HepG2 (cell line): ENCODE data around the gene CSNK1A1. TPM values are rescaled to one million over a fixed set of nuclear protein-coding genes. Genes with fewer than 3 reads are reported as not detected.

Experiments
- DR1 ChIP-seq: sonication (generic); formaldehyde crosslinking; IDR thresholded peaks from 2 replicates; pipeline ENCODE4 v1.8.0; 2021; ENCODE audit warnings: mild to moderate bottlenecking, missing genetic modification reagents, inconsistent platforms
- HCFC1 ChIP-seq: fragments of 150-350 bp; IDR thresholded peaks from 2 replicates; pipeline ENCODE4 v1.6.1; 2014; ENCODE audit warnings: low read depth, low read length
- HNRNPH1 ChIP-seq: fragments of 200-400 bp; formaldehyde crosslinking; optimal IDR thresholded peaks from 2 replicates; pipeline ENCODE3; 2017; ENCODE audit warnings: mild to moderate bottlenecking, low read depth, low read length
- HNRNPLL ChIP-seq: fragments of 200-400 bp; formaldehyde crosslinking; IDR thresholded peaks from 2 replicates; pipeline ENCODE4 v1.6.1; 2017; ENCODE audit warnings: mild to moderate bottlenecking, low read depth, low read length; ENCODE audit not compliant: poor library complexity, severe bottlenecking
- KAT8 ChIP-seq: IDR thresholded peaks from 2 replicates; pipeline ENCODE4 v1.6.1; 2016; ENCODE audit warnings: missing genetic modification reagents, missing compliant biosample characterization
- KDM2A ChIP-seq: sonication (generic); formaldehyde crosslinking; IDR thresholded peaks from 2 replicates; pipeline ENCODE4 v1.4.0; 2020; ENCODE audit warnings: low read depth, missing genetic modification reagents, borderline replicate concordance
- KLF9 ChIP-seq: IDR thresholded peaks from 2 replicates; pipeline ENCODE4 v1.6.1; 2016; ENCODE audit warnings: low read depth
- MLLT10 ChIP-seq: sonication (generic); formaldehyde crosslinking; IDR thresholded peaks from 2 replicates; pipeline ENCODE4 v1.4.0; 2020; ENCODE audit warnings: missing genetic modification reagents
- ONECUT2 ChIP-seq: sonication (generic); formaldehyde crosslinking; IDR thresholded peaks from 2 replicates; pipeline ENCODE4 v1.4.0; 2020; ENCODE audit warnings: missing genetic modification reagents
- RAD21 ChIP-seq: fragments of 450-650 bp; formaldehyde crosslinking; IDR thresholded peaks from 2 replicates; pipeline ENCODE4 v1.5.0; 2020; ENCODE audit warnings: mild to moderate bottlenecking
- SSRP1 ChIP-seq: IDR thresholded peaks from 2 replicates; pipeline ENCODE4 v1.6.1; 2016; ENCODE audit warnings: control low read depth
- ZNF431 ChIP-seq: sonication (generic); formaldehyde crosslinking; IDR thresholded peaks from 2 replicates; pipeline ENCODE4 v1.9.0; 2022; ENCODE audit warnings: missing genetic modification reagents, low read depth, mild to moderate bottlenecking, borderline replicate concordance
- ZNF564 ChIP-seq: sonication (generic); formaldehyde crosslinking; IDR thresholded peaks from 2 replicates; pipeline ENCODE4 v1.8.1; 2023; ENCODE audit warnings: mild to moderate bottlenecking, missing genetic modification reagents
- ZNF598 ChIP-seq: sonication (generic); formaldehyde crosslinking; IDR thresholded peaks from 2 replicates; pipeline ENCODE4 v1.5.1; 2020; ENCODE audit warnings: mild to moderate bottlenecking, missing genetic modification reagents, borderline replicate concordance
- ZNF605 ChIP-seq: sonication (generic); formaldehyde crosslinking; IDR thresholded peaks from 2 replicates; pipeline ENCODE4 v1.8.0; 2022; ENCODE audit warnings: mild to moderate bottlenecking, missing genetic modification reagents
- ZNF768 ChIP-seq: sonication (generic); formaldehyde crosslinking; IDR thresholded peaks from 2 replicates; pipeline ENCODE4 v1.4.0; 2020; ENCODE audit warnings: missing genetic modification reagents
- ZNF883 ChIP-seq: sonication (generic); formaldehyde crosslinking; IDR thresholded peaks from 2 replicates; pipeline ENCODE4 v1.5.1; 2020; ENCODE audit warnings: mild to moderate bottlenecking, missing genetic modification reagents; ENCODE audit errors: not compliant biosample characterization
- ZSCAN9 ChIP-seq: IDR thresholded peaks from 2 replicates; pipeline ENCODE4 v1.6.1; 2016; ENCODE audit warnings: borderline replicate concordance
- polyA plus RNA-seq, 8 experiments: library from polyadenylated mRNA; depleted of rRNA in 3 of 8; stranded (reverse) in 7 of 8; unstranded in 1 of 8; fragments of >200 nt; fragmentation: Illumina TruSeq in 4 of 8; extraction: Trizol in 4 of 8; gene quantifications; 2 replicates each; pipeline versions ENCODE4 v1.2.1 to v1.2.3, GENCODE V29; 2011 to 2016; ENCODE audit warnings: low read depth in 4 of 8, missing spikeins in 1 of 8, mixed read lengths in 1 of 8; ENCODE audit not compliant: insufficient read depth in 1 of 8
- total RNA-seq, 5 experiments: library from RNA; depleted of rRNA; stranded (reverse); fragments of >200 nt; fragmentation: Illumina TruSeq; extraction: Trizol; gene quantifications; 2 replicates each; pipeline ENCODE4 v1.2.3, GENCODE V29; 2016; ENCODE audit warnings: low read depth in 1 of 5
- TF ChIP-seq, protein P1 (sequence below): sonication (generic); formaldehyde crosslinking; IDR thresholded peaks from 2 replicates; pipeline ENCODE4 v1.4.0; 2020; ENCODE audit warnings: missing genetic modification reagents, mild to moderate bottlenecking, borderline replicate concordance
- TF ChIP-seq, protein P2 (sequence below): sonication (generic); formaldehyde crosslinking; IDR thresholded peaks from 2 replicates; pipeline ENCODE4 v1.4.0; 2020; ENCODE audit warnings: low read depth, mild to moderate bottlenecking, missing genetic modification reagents
- TF ChIP-seq, protein P3 (sequence below): sonication (generic); formaldehyde crosslinking; IDR thresholded peaks from 2 replicates; pipeline ENCODE4 v1.8.0; 2022; ENCODE audit warnings: mild to moderate bottlenecking, missing genetic modification reagents, moderate library complexity
- TF ChIP-seq, protein P4 (sequence below): sonication (generic); formaldehyde crosslinking; IDR thresholded peaks from 2 replicates; pipeline ENCODE4 v1.5.0; 2020; ENCODE audit warnings: missing genetic modification reagents
- TF ChIP-seq, protein P5 (sequence below): sonication (generic); formaldehyde crosslinking; IDR thresholded peaks from 2 replicates; pipeline ENCODE4 v1.4.0; 2020; ENCODE audit warnings: missing genetic modification reagents
- TF ChIP-seq, protein P6 (sequence below): sonication (generic); formaldehyde crosslinking; IDR thresholded peaks from 2 replicates; pipeline ENCODE4 v1.4.0; 2020; ENCODE audit warnings: mild to moderate bottlenecking, missing genetic modification reagents

Gene CSNK1A1
- total and polyA plus RNA-seq, 2 of the 13 experiments (the other 11 are each of a cell fraction or from before 2014, with no cell fraction given) = 89.0 to 149 TPM

DNA sequence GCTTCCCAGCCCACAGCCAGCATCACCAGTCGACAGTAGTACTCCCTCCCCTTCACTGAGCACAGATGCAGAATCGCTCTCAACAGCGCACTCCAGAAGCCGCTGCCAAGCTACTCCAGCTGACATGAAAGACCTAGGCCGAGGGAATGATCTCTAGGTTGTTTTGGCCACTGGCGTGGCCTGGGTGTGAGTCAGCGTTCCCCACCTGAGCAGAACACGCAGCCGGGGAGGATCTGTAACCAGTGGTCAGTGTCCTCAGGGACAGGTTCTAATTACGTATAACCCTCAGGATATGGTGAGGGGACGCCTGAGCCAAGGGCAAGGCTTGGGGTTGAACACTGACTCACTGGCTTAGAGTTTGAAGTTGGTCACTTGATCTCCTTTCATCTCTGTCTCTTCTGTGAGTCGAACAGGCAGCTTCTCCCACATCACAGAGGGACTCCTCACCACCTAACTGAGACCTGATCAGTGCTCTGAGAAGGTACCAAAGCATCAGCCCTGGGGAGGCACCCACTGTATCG lies 95.3 kb downstream of the CSNK1A1 start (continued):
- TF ChIP-seq, protein P1, sequence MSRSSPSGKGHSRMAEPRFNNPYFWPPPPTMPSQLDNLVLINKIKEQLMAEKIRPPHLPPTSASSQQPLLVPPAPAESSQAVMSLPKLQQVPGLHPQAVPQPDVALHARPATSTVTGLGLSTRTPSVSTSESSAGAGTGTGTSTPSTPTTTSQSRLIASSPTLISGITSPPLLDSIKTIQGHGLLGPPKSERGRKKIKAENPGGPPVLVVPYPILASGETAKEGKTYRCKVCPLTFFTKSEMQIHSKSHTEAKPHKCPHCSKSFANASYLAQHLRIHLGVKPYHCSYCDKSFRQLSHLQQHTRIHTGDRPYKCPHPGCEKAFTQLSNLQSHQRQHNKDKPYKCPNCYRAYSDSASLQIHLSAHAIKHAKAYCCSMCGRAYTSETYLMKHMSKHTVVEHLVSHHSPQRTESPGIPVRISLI (CRISPR knock-in tag) = no peak
- TF ChIP-seq HCFC1 (no peak), KDM2A (CRISPR knock-in tag) (peak; percentile 19; the same call in 1 of the 2 replicates), KLF9 (CRISPR knock-in tag) (no peak), RAD21 (no peak; the same call in 1 of the 2 replicates), HNRNPLL (peak; percentile 41), KAT8 (CRISPR knock-in tag) (0 out of 2 replicates have a peak, but pooled peaks have one; percentile 22), HNRNPH1 (no peak), ZNF768 (no peak), MLLT10 (CRISPR knock-in tag) (no peak), ZNF598 (CRISPR knock-in tag) (0 out of 2 replicates have a peak, but pooled peaks have one; percentile 21), ZNF431 (CRISPR knock-in tag) (no peak), ZNF564 (CRISPR knock-in tag) (no peak), ZSCAN9 (peak; percentile 48; the same call in 1 of the 2 replicates), SSRP1 (CRISPR knock-in tag) (no peak), ONECUT2 (no peak), DR1 (CRISPR knock-in tag) (no peak), ZNF605 (no peak), ZNF883 (CRISPR knock-in tag) (no peak)
- TF ChIP-seq, protein P2, sequence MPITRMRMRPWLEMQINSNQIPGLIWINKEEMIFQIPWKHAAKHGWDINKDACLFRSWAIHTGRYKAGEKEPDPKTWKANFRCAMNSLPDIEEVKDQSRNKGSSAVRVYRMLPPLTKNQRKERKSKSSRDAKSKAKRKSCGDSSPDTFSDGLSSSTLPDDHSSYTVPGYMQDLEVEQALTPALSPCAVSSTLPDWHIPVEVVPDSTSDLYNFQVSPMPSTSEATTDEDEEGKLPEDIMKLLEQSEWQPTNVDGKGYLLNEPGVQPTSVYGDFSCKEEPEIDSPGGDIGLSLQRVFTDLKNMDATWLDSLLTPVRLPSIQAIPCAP (CRISPR knock-in tag) = no peak
- TF ChIP-seq, protein P3, sequence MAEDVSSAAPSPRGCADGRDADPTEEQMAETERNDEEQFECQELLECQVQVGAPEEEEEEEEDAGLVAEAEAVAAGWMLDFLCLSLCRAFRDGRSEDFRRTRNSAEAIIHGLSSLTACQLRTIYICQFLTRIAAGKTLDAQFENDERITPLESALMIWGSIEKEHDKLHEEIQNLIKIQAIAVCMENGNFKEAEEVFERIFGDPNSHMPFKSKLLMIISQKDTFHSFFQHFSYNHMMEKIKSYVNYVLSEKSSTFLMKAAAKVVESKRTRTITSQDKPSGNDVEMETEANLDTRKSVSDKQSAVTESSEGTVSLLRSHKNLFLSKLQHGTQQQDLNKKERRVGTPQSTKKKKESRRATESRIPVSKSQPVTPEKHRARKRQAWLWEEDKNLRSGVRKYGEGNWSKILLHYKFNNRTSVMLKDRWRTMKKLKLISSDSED = no peak
- TF ChIP-seq, protein P4, sequence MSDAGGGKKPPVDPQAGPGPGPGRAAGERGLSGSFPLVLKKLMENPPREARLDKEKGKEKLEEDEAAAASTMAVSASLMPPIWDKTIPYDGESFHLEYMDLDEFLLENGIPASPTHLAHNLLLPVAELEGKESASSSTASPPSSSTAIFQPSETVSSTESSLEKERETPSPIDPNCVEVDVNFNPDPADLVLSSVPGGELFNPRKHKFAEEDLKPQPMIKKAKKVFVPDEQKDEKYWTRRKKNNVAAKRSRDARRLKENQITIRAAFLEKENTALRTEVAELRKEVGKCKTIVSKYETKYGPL = no peak
- TF ChIP-seq, protein P5, sequence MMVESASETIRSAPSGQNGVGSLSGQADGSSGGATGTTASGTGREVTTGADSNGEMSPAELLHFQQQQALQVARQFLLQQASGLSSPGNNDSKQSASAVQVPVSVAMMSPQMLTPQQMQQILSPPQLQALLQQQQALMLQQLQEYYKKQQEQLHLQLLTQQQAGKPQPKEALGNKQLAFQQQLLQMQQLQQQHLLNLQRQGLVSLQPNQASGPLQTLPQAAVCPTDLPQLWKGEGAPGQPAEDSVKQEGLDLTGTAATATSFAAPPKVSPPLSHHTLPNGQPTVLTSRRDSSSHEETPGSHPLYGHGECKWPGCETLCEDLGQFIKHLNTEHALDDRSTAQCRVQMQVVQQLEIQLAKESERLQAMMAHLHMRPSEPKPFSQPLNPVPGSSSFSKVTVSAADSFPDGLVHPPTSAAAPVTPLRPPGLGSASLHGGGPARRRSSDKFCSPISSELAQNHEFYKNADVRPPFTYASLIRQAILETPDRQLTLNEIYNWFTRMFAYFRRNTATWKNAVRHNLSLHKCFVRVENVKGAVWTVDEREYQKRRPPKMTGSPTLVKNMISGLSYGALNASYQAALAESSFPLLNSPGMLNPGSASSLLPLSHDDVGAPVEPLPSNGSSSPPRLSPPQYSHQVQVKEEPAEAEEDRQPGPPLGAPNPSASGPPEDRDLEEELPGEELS = 0 out of 2 replicates have a peak, but pooled peaks have one; percentile 21
- TF ChIP-seq, protein P6, sequence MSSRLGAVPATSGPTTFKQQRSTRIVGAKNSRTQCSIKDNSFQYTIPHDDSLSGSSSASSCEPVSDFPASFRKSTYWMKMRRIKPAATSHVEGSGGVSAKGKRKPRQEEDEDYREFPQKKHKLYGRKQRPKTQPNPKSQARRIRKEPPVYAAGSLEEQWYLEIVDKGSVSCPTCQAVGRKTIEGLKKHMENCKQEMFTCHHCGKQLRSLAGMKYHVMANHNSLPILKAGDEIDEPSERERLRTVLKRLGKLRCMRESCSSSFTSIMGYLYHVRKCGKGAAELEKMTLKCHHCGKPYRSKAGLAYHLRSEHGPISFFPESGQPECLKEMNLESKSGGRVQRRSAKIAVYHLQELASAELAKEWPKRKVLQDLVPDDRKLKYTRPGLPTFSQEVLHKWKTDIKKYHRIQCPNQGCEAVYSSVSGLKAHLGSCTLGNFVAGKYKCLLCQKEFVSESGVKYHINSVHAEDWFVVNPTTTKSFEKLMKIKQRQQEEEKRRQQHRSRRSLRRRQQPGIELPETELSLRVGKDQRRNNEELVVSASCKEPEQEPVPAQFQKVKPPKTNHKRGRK = no peak; the same call in 1 of the 2 replicates
